Suprapubic skin (tissue), 4 donors: ENCODE data around the gene CLCN6. TPM values are rescaled to one million over a fixed set of nuclear protein-coding genes. Genes with fewer than 3 reads are reported as not detected.

Experiments
- DNase-seq, 2 donors: peaks; one replicate each; pipeline ENCODE4 v3.0.0-alpha.2; 2019; ENCODE audit warnings: low spot score in 2 of 2
- H3K27ac ChIP-seq: fragments of 200-600 bp; sonication (generic); one replicate; pipeline ENCODE4 v1.5.1; 2019
- H3K27me3 ChIP-seq: fragments of 200-600 bp; sonication (generic); one replicate; pipeline ENCODE4 v1.5.1; 2019
- H3K36me3 ChIP-seq: fragments of 200-600 bp; sonication (generic); one replicate; pipeline ENCODE4 v1.5.1; 2019
- H3K4me1 ChIP-seq: fragments of 200-600 bp; sonication (generic); one replicate; pipeline ENCODE4 v1.5.1; 2019
- H3K4me3 ChIP-seq: fragments of 200-600 bp; sonication (generic); one replicate; pipeline ENCODE4 v1.5.1; 2019; ENCODE audit warnings: mild to moderate bottlenecking
- H3K9me3 ChIP-seq: fragments of 200-600 bp; sonication (generic); one replicate; pipeline ENCODE4 v1.5.1; 2019
- EP300 ChIP-seq: sonication (generic); formaldehyde crosslinking; IDR thresholded peaks from one replicate; pipeline ENCODE4 v1.6.1; 2017; ENCODE audit warnings: antibody characterized with exemption
- POLR2A ChIP-seq, 2 donors: fragments of 450-650 bp; IDR thresholded peaks; one replicate each; pipeline ENCODE4 v1.6.1; 2017; ENCODE audit warnings: antibody characterized with exemption in 2 of 2, mild to moderate bottlenecking in 2 of 2, moderate library complexity in 2 of 2
- POLR2AphosphoS5 ChIP-seq, 3 donors: sonication (generic); formaldehyde crosslinking; IDR thresholded peaks; one replicate each; pipeline ENCODE4 v1.6.1; 2017; ENCODE audit warnings: antibody characterized with exemption in 3 of 3
- WGBS: methylation state at CpG from one replicate; pipeline ENCODE4 v1.1.5; 2018; 5-methylcytosine and 5-hydroxymethylcytosine counted together
- total RNA-seq, 4 donors: library from RNA; depleted of rRNA; stranded (reverse); fragments of >200 nt; gene quantifications; one replicate each; pipeline ENCODE4 v1.1.0, GENCODE V29; 2016
- TF ChIP-seq, protein P1 (sequence below), 2 donors: fragments of 200-600 bp in 1 of 2; fragments of 450-650 bp in 1 of 2; sonication (generic) in 1 of 2; IDR thresholded peaks; one replicate each; pipeline ENCODE4 v1.5.1; 2016 to 2019; ENCODE audit warnings: antibody characterized with exemption in 2 of 2, mild to moderate bottlenecking in 1 of 2, moderate library complexity in 1 of 2

The CLCN6 gene
- total RNA-seq, 4 donors from 2014 or later = 6.2 to 22.5 (median 10.2) TPM

DNA sequence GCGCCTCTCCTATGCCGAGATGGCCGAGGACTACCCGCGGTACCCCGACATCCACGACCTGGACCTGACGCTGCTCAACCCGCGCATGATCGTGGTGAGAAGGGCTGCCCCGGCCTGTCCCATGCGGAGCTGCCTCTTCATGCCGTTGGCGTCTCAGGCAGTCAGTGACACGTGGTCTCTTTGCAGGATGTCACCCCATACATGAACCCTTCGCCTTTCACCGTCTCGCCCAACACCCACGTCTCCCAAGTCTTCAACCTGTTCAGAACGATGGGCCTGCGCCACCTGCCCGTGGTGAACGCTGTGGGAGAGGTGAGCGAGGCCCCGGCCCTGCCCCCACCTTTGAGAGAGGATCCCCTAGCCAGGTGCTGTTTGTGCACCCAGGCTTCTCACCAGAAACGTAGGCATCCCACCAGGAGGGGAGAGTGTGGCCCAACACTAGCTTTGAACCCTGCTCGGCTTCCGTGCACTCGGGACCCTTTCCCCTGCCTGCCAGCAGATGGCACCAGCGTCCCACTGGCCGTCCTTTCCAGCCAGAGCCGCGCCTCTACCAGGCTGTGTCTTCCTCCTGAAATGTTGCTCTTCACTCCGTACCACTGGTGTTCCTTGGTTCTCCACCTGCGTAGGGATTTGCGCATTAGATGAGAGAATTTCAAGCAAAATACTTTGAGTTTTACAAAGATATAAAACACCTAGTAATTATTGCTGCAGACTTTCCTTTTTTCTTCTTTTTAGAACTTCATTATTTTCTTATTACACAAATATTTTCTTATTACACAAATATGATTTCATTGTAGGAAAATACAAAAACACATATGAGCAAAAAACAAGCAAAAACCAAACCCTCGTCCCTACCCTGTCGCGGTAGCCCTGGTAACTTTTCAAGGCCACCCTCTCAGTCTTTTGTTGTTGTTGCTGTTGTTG is 32.6 kb downstream of the CLCN6 start:
- TF ChIP-seq, protein P1, sequence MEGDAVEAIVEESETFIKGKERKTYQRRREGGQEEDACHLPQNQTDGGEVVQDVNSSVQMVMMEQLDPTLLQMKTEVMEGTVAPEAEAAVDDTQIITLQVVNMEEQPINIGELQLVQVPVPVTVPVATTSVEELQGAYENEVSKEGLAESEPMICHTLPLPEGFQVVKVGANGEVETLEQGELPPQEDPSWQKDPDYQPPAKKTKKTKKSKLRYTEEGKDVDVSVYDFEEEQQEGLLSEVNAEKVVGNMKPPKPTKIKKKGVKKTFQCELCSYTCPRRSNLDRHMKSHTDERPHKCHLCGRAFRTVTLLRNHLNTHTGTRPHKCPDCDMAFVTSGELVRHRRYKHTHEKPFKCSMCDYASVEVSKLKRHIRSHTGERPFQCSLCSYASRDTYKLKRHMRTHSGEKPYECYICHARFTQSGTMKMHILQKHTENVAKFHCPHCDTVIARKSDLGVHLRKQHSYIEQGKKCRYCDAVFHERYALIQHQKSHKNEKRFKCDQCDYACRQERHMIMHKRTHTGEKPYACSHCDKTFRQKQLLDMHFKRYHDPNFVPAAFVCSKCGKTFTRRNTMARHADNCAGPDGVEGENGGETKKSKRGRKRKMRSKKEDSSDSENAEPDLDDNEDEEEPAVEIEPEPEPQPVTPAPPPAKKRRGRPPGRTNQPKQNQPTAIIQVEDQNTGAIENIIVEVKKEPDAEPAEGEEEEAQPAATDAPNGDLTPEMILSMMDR (IDR thresholded peaks at IDR 0.05) = peak; percentile 91 to 97
- no peak for TF ChIP-seq POLR2AphosphoS5 (IDR thresholded peaks at IDR 0.05)
- TF ChIP-seq POLR2A (IDR thresholded peaks at IDR 0.05) = no peak
- no peaks in the 10 kb centered on the region for H3K4me1 ChIP-seq
- H3K27me3 ChIP-seq = no peaks in the 10 kb centered on the region
- H3K27ac ChIP-seq = no peak overlapping the region
- H3K9me3 ChIP-seq = no peaks in the 10 kb centered on the region
- DNase-seq = peak; percentile 78 to 87
- H3K36me3 ChIP-seq = peaks cover 99% of the 10 kb centered on the region
- 60% methylated on average over 34 of the region's 40 CpGs for WGBS
- no peak overlapping the region for H3K4me3 ChIP-seq

DNA sequence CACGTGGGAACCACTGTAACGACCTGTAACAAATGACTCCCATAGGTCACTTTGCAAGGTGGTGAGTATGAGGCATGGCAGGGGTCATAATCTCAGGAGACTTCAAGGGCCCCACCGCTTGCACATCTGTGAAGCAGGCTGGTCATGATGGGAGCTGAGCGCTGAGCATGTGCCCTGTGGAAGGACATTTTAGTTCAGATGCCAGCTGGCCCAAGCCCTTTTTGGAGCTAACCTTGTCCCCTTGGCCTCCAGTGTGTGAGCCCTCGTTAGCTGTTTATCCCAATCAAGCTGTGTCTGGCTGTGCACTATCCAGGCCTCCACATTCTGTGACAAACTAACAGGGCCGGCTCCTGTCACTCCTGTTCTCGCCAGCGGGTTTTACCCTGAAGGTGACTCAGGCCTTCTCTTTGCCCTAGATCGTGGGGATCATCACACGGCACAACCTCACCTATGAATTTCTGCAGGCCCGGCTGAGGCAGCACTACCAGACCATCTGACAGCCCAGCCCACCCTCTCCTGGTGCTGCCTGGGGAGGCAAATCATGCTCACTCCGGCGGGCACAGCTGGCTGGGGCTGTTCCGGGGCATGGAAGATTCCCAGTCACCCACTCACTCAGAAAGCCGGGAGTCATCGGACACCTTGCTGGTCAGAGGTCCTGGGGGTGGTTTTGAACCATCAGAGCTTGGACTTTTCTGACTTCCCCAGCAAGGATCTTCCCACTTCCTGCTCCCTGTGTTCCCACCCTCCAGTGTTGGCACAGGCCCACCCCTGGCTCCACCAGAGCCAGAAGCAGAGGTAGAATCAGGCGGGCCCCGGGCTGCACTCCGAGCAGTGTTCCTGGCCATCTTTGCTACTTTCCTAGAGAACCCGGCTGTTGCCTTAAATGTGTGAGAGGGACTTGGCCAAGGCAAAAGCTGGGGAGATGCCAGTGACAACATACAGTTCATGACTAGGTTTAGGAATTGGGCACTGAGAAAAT is 34.0 kb downstream of the CLCN6 start:
- WGBS = 88% methylated on average over 15 of the region's 20 CpGs
- Histone ChIP-seq H3K27me3 (no peaks in the 10 kb centered on the region), H3K27ac (no peak overlapping the region), H3K4me3 (no peak overlapping the region), H3K4me1 (no peaks in the 10 kb centered on the region), H3K9me3 (no peaks in the 10 kb centered on the region), H3K36me3 (peaks cover 99% of the 10 kb centered on the region)
- TF ChIP-seq EP300 (no peak), POLR2AphosphoS5 (IDR thresholded peaks at IDR 0.05) (no peak), POLR2A (IDR thresholded peaks at IDR 0.05) (no peak)
- TF ChIP-seq, protein P1 (IDR thresholded peaks at IDR 0.05) = no peak
- no peak for DNase-seq

GRCh38 chr1:11841245-11842153 is 35.5 kb downstream of the CLCN6 start:
- Histone ChIP-seq H3K4me3 (no peak overlapping the region), H3K9me3 (no peaks in the 10 kb centered on the region), H3K27me3 (no peaks in the 10 kb centered on the region), H3K27ac (no peak overlapping the region), H3K4me1 (no peaks in the 10 kb centered on the region), H3K36me3 (peaks cover 87% of the 10 kb centered on the region)
- DNase-seq = no peak
- WGBS = 73% methylated on average over 15 of the region's 17 CpGs
- TF ChIP-seq EP300 = no peak
- TF ChIP-seq, protein P1 (IDR thresholded peaks at IDR 0.05) = no peak
- TF ChIP-seq POLR2AphosphoS5 (IDR thresholded peaks at IDR 0.05) = no peak
- no peak for TF ChIP-seq POLR2A (IDR thresholded peaks at IDR 0.05)

- Histone ChIP-seq H3K27ac (no peak overlapping the region), H3K9me3 (no peaks in the 10 kb centered on the region), H3K27me3 (no peaks in the 10 kb centered on the region), H3K36me3 (peaks cover 78% of the 10 kb centered on the region), H3K4me1 (no peaks in the 10 kb centered on the region), H3K4me3 (no peak overlapping the region)
- WGBS = 72% methylated on average over 18 of the region's 19 CpGs
- no peak for TF ChIP-seq POLR2AphosphoS5 (IDR thresholded peaks at IDR 0.05)
- DNase-seq = no peak
These were observed 36.4 kb downstream of the CLCN6 start for GRCh38 chr1:11842154-11843041.
